SKM-1 (cell line): ENCODE measurements around the gene CPEB3.
"Not testable (repeated sequence)": the region's sequence is repeated elsewhere in the genome, so short reads cannot be mapped to it uniquely, and the experiment has no call there.

Experiments used
- DNase-seq: peaks from one replicate; lab custom pipeline; 2025; ENCODE audit not compliant: unreplicated experiment; lab: John Stamatoyannopoulos, UW

Gene CPEB3

DNA sequence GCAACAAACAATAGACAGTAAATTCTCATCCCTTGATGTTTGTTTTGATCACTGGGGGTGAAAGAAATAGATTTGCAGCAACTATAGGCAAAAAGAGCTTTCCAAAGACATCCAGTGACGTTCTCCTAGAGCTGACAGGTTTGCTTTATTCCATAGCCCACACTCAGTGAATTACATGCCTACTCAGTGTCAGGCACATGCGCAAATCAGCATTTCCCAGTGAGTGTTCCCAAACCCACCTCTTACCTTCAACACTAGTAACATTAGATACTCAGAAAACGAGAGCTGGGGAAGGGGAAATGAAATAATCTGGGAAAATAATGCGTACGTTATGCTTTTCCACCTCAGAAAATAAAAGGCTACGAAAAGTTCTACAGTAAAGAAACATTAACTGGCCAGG lies 144.1 kb downstream of the CPEB3 start:
- DNase-seq = no peak

DNA sequence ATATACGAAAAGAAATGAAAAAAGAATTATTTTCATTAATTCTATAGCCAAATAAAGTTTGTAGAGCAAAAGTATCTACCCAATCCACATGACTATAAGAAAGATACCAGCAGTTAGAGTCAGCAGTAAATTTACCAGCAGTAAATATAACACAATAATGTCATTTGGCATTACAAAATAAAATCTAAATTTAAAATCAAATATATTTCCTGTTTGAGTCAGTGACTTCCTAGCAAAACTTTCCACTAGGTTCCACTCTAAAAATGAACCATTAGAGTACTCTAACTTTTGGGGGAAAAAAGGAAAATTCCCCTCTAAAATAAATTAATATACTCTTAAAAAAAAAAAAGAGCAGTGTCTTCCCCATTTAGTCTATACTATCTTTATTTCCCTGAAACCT lies 144.8 kb downstream of the CPEB3 start:
- no peak for DNase-seq

DNA sequence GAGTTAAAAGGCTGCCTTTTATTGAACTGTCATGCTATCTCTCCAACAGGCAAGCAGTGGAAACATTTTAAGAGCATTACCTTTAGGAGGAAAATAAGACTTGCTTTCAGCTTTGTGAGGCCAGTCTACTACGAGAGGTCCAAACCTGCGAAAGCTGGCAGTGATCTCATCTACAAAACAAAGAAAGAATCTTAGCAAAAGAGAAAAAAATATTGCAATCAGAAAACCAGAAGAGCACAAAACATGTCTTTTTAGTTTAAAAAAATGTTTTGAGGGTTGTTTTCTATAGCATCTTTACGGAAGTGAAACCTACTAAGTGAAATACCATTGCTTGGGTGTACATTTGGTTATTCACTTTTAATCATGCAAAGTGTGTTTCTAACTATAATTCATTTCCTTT lies 147.9 kb downstream of the CPEB3 start:
- no peak for DNase-seq

DNA sequence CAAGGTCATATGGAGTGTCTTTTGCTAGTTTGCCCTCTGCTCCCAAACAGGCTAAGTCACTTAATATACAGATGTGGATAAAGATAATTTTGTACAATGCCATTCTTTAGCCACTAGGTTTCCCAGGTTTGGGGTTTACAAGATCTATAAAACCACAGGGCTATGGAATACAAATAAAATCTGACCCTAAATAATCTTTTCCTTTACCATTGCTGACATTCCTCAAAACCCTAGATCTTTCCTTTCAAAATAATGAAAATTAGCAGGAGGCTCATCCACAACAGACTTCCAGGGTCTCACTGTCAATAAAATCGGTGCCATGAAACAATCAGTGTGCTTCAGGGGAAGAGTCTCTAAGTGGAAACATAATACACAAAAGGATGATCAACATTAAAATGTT lies 148.4 kb downstream of the CPEB3 start:
- no peak for DNase-seq

DNA sequence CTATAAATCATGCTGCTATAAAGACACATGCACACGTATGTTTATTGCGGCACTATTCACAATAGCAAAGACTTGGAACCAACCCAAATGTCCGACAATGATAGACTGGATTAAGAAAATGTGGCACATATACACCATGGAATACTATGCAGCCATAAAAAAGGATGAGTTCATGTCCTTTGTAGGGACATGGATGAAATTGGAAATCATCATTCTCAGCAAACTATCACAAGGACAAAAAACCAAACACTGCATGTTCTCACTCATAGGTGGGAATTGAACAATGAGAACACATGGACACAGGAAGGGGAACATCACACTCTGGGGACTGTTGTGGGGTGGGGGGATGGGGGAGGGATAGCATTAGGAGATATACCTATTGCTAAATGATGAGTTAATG lies 149.7 kb downstream of the CPEB3 start:
- DNase-seq = not testable (repeated sequence)

DNA sequence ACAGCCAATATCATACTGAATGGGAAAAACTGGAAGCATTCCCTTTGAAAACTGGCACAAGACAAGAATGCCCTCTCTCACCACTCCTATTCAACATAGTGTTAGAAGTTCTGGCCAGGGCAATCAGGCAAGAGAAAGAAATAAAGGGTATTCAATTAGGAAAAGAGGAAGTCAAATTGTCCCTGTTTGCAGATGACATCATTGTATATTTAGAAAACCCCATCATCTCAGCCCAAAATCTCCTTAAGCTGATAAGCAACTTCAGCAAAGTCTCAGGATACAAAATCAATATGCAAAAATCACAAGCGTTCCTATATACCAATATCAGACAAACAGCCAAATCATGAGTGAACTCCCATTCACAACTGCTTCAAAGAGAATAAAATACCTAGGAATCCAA lies 156.8 kb downstream of the CPEB3 start:
- DNase-seq = not testable (repeated sequence)

DNA sequence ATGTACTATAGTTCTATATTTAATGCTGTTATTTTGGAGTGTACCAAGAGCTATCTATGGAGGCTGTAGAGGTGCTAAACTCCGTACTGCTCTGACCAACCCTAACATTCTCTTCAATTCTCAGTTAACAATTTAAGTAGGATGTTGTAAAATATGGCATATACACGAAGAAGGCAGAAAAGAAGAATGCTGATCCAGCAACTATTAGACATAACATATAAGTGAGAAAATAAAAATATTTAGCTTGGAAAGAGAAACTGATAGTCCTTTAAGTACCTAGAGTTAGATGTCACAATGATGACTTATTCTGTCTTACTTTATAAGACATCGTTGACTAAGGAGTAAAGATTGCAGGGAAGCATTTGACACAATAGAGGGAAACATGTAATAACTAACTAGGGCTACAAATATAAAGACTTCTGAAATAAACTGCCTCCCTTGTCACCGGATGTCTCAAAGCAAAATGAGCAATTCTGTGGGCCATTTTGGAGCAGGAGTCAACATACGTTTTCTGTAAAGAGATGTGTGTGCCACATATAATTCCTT lies 159.5 kb downstream of the CPEB3 start:
- no peak for DNase-seq

DNA sequence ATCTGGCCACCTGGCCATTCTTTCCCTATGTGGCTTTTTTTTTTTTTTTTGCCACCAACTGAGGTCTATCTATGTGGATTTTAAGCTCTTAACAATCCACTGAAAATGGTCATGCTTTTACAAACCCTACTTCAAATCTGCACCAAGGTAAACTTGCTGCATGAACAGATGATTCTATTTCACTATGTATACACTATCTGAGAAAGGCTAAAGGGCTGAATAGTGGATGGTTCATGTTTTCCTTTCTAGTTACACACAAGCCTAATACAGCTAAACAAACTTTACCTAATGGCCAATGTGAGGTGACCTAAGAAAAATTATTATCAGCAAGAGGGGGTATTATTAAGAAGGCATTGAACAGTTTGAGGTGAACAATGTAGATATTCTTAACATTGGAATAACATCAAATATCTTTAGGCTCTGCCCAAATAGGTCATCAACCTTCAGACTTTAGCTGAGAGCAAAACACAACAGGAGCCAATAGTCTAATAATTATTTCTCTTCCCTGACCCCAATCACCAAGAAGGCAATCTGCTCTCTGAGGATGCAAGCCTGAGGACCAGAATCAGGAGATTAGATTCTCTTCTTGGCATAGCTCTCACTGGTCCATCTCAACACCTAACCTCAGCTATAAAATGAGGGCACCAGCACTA lies 160.1 kb downstream of the CPEB3 start:
- DNase-seq = no peak

DNA sequence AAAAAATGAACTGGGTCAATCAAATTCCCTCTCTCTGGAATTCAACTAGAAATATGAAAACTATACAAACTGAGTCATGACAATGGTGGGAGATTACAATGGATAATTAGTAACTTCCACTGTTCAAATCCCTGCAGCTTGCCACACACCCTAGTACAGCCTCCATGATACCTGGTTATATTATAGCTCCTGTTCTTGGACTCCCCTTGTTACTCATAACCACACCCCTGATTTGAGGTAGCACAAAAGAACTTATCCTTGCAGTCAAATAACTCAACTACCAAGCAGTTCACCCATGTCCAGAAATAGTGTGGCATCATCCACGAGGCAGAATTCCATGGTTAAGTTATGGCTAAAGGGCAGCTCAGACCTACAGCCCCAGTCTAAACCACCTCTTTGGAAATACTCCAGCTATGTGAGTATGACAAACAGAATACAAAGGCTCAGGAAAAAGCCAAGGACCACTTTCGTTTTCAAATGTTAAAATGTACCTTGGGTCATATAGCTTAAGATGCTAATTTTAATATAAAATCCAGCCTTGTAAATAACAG lies 164.7 kb downstream of the CPEB3 start:
- no peak for DNase-seq

DNA sequence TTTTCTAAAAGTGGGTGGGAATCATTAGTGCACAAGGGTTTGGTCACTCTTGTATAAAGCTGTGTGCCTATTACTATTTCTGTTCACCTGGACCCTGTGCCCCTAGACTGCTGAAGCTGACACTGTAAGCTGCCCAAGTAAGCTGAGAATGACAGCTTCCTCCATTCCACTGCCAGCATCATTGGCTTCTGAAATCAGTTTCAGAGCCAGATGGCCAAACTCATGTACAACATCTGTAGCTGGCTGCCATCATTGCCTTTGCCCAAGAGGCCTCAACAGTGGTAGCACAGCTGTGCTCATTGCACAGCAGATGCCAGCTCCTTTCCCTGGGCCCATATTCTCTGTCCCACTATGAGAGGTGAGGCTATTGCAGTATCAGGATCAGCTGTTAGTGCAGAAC lies 165.7 kb downstream of the CPEB3 start:
- no peak for DNase-seq

DNA sequence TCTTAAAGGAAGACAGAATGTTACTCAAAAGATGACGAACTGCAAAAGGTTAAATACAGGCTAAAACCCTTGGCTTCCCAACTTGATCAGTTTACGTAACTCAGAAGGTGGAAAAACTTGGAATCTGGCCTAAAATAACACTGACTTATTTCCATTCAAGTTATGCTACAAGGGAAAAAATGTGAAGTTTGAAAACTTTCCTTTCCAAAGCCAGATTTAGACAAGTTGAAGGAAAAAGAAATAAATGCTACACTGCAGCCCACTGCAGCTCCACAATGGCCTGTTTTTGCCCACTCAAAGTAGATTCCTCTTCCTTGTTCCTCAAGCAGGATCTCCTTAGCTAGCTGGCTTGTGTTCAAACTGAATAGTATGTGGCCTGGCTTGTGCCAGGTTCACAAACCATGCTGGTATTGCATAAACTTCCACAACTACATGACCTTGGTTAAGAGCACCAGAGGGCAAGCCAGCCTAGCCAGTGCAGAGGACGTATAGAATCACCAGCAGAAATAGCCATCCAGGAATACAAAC lies 166.2 kb downstream of the CPEB3 start:
- no peak for DNase-seq

DNA sequence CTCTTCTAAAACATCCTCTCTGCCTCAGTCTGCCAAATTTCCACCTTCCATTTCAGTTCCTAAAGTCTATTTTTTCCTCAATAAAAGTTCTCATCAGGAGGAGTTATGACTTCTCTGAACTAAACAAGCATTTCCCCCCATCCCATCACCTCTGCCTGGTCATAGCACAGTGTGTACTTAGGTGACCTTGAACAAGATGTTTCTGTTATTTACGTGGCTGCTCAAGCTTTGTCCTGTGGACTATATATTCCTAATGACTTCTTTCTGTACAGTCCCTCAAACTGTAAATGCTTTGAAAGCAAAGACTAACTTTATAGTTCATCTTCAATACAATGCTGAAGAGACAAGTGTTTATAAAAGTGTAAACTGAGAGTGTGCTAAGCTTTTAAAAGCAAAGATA lies 166.9 kb downstream of the CPEB3 start:
- DNase-seq = no peak

DNA sequence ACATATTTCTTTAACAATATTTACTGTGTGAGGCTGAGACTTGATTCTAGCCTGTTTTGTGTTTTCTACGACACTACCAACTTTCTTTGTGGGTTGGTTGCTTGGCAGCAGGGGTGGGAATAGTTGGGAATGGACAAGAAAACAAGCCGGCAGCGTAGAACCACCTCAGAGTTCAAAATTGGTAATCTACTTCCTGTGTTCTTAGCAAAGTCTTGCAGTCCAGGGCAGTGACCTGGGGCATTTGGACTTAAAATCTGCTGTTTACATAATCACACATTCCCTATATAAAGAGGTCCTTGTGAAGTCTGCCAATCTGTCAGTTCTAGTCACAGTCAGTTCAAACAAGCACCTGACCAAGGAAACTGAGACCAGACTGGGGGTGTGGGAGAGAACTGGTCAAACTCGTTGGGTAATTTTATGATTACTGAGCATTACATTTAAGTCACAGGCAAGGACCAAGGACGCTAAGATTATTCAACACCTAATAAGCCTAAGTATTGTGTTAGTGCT lies 167.9 kb downstream of the CPEB3 start:
- no peak for DNase-seq

DNA sequence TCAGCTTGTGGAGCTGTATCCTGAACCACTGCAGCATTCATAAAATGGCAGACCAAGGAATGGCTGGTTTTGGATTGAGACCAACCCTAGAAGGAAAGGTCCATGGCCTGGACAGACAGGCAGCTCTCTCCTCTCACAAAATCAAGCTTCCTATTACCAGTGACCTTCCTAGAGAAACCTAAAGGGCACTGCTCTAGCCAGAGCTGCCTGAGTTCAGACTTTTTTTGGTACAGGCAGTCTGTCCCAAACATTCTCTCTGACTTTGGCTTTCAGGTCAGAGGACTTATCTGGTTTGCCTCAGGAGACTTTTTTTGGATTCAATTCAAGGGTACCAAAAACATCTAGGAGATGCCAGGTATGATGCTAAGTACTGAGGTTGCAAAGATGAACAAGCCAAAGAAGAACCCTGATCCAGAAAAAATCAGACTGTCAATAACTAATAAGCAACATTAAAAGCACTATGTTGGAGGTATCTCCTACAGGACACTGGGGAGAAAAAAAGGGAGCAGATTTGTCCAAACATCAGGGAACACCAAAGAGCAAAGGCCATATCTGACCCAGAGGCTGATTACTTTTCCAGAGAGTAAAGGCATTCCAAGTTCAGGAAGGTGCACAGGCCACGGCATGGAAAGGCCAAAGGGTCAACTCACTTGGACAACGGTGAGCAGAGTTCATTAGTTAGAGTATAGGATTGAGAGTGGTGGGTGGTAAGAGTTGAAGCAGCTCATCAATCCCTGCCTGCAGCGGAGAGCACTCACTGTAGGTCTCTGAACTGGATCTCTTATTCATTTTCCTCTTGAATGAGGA lies 169.0 kb downstream of the CPEB3 start:
- no peak for DNase-seq

DNA sequence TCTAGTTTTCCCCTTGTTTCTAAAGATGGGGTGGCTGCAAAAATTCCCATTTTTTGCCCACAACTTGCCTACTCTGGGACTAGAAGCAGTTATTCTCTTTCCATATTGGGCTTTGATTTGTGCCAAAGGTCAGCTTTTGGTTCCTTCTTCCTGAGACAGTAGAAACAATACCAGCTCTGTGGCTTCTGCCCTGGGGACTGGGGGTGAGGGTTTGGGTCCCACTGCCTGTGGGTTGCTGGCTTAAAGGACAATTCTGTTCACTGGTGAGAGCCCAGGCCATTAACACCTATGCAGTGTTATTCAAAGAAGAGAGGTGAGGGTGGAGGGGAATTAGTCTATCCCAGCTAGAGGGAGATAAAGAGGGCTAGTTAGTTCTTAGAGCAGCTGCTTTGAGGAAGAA lies 171.5 kb downstream of the CPEB3 start:
- no peak for DNase-seq

DNA sequence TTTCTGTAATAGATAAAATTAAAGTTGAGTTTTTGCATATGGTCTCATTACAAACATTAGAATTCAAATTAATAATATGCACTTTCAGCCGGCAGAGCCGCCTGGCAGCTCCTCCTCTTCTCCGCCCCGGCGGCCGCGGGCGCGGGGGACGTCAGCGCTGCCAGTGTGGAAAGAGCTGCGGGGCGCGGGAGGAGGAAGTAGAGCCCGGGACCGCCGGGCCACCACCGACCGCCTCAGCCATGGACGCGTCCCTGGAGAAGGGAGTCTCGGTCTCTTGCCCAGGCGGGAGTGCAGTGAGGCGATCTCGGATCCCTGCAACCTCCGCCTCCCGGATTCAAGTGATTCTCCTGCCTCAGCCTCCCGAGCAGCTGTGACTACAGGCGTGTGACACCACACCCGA lies 176.0 kb downstream of the CPEB3 start:
- not testable (repeated sequence) for DNase-seq

DNA sequence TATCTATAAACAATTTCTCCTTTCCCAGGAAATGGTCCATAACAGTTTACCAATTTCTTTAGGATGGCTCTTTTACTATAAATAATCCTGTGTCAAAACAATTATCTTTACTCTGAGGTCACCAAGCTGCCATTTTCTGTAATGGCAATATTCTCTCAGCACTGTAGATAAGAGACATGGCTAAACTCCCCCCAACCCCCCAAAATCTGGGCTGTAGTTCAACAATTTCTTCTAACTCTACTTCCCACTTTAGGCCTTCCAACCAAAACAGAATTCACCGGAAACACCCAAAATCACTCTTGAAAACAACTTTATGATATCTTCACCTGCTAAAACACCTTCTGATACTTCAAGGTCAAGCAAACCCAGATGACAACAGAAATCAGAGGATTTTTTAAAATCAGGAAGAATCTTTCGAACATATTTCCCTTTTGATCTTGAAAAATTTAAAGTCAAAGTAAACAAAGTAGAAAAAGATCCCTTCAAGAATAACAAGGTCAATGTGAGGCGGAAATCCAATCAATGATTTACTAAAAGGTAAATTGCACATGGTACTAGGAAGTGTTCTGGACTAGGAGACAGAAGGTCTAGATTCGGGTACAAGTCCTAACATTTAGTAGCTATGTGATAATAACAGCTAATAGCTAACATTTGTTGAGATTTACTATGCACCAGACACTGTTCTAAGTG lies 176.8 kb downstream of the CPEB3 start:
- DNase-seq = no peak

DNA sequence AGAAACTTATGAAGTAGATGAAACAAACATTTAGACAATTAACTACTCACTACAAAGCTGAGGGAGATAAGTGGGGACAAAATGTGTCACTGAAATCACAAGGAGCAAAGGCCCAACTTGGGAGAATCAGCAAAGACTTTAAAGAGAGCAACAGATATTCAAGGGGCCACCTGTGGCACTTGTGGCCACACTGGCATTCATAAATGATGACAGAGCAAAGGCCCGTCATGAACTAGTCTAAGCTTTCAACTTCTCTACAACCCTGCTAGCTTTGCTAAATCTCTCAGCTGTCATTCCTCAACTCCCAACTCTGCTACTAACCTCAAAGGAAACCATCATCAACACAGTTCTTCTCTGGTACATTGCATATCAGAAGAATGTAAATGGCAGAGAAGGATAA lies 178.4 kb downstream of the CPEB3 start:
- no peak for DNase-seq

DNA sequence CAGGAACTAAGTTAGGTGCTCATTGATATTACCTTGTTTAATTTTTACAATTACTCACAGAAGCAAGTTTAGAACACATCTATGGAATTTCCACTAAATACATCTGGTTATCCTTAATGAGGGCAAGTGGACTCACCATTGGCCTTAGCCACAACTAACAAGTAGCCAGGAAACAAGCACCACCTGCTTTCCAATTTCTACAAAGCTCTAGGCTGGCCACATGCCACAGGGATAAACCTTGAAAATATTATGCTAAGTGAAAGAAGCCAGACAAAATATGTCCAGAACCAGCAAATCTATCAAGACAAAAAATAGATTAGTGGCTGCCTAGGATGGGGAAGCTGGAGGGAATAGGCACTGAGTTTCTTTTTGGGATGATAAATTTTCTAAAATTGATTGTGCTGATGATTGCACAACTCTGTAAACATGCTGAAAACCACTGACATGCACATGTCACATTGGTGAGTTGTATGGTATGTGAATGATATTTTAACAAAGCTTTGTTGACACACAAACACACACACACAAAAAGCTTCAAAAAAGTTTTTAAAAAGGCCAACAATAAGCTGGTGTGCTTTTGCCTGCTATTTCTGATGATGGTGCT lies 179.4 kb downstream of the CPEB3 start:
- DNase-seq = no peak

DNA sequence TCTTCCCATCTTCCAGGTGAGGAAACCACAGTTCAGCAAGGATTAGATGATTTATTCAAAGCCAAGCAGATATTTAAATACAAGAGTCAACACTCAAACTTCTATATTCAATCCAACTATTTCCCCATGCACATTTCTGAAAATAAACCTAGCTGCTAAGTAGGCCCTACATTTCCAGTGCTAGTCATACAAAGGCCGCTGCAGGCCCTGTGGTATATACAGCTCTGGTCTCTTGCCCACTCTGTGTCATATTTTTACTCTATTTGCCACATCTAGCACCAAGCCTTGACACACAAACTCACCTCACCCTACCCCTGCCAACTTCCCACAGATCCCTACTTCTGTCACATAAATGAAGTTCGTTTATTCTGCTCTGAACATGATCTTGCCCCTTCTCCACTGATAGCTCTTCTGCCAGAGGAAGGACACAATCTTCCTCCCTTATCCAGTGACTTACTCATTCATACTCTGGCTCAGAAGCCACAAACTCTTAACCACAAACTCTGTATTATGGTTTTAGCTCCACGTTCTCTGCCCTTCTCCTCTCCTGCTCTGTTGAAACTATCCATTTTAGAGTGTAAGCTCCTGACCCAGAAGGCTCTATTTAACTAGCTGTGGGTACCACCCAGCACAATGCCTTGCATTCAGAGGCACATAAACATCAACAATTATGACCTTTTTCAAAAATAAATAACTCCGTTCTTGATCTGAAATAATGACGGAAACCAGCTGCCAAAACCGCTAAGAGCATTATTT lies 180.7 kb downstream of the CPEB3 start:
- no peak for DNase-seq
